GM12878 (cell line): ENCODE results near the gene NEU4. TPM values are rescaled to one million over a fixed set of nuclear protein-coding genes. Genes with fewer than 3 reads are reported as not detected.

Experiments used
- ATAC-seq: fragments of 200-7000 bp; cut with Tn5 transposase; 3 replicates; pipeline ENCODE4 v1.9.1; 2020; ENCODE audit warnings: mild to moderate bottlenecking, moderate library complexity
- BruUV-seq: library from RNA; stranded (reverse); fragments of 400-500 nt; replicated peaks from 2 replicates; lab custom pipeline; 2021; lab: Mats Ljungman, UMichigan
- CTCF ChIA-PET: fragments of 300-600 bp; sonication (Branson Sonifier 250); formaldehyde crosslinking; extraction: SDS; loops from one replicate; lab custom pipeline; 2021; ENCODE audit warnings: inconsistent platforms; lab: Yijun Ruan, JAX
- POLR2A ChIA-PET: fragments of 350-600 bp; formaldehyde crosslinking; extraction: SDS; loops from one replicate; lab custom pipeline; 2021; ENCODE audit warnings: inconsistent platforms; lab: Charles Lee
- RAD21 ChIA-PET: fragments of 300-600 bp; sonication (Branson Sonifier 250); formaldehyde crosslinking; loops from one replicate; lab custom pipeline; 2023; ENCODE audit warnings: antibody characterized with exemption; ENCODE audit not compliant: unreplicated experiment; lab: Charles Lee
- SMC1A ChIA-PET: fragments of 300-600 bp; sonication (Branson Sonifier 250); formaldehyde crosslinking; loops from one replicate; lab custom pipeline; 2023; ENCODE audit not compliant: unreplicated experiment, uncharacterized antibody; lab: Charles Lee
- DNase-seq: peaks from one replicate; pipeline ENCODE4 v3.0.0-alpha.2; 2011; ENCODE audit warnings: low read depth, low spot score
- FAIRE-seq: peaks from 3 replicates; lab custom pipeline; 2011; peaks lifted over from hg19 to GRCh38; lab: Jason Lieb, UNC
- H2AFZ ChIP-seq: 2 replicates; pipeline ENCODE4 v1.6.0; 2011; ENCODE audit warnings: low read depth, low read length, control low read depth; ENCODE audit not compliant: control insufficient read depth
- H3K27ac ChIP-seq: 2 replicates; pipeline ENCODE4 v1.5.1; 2011; ENCODE audit warnings: control low read depth; ENCODE audit not compliant: control insufficient read depth, insufficient read depth
- H3K27me3 ChIP-seq, 2 experiments: replicated peaks in 1 of 2; 2 replicates each; pipeline versions ENCODE4 v1.6.0 to v1.6.1; 2011; ENCODE audit warnings: low read length in 1 of 2; ENCODE audit not compliant: control insufficient read depth in 2 of 2, insufficient read depth in 2 of 2
- H3K36me3 ChIP-seq, 2 experiments: 2 replicates each; pipeline ENCODE4 v1.5.1; 2011; ENCODE audit warnings: low read length in 1 of 2; ENCODE audit not compliant: control insufficient read depth in 2 of 2, insufficient read depth in 2 of 2
- H3K4me1 ChIP-seq: 2 replicates; pipeline ENCODE4 v1.6.1; 2011; ENCODE audit warnings: mild to moderate bottlenecking, low read length, moderate library complexity, mixed read lengths; ENCODE audit not compliant: control insufficient read depth, insufficient read depth
- H3K4me2 ChIP-seq: 2 replicates; pipeline ENCODE4 v1.6.0; 2011; ENCODE audit warnings: control low read depth; ENCODE audit not compliant: control insufficient read depth, insufficient read depth
- H3K4me3 ChIP-seq: fragments of 200-600 bp; sonication (generic); 2 replicates; pipeline ENCODE4 v1.5.1; 2016
- H3K79me2 ChIP-seq: 2 replicates; pipeline ENCODE4 v1.6.0; 2011; ENCODE audit warnings: low read length; ENCODE audit not compliant: control insufficient read depth, insufficient read depth
- H3K9ac ChIP-seq: 2 replicates; pipeline ENCODE4 v1.8.0; 2011; ENCODE audit warnings: low read length, control low read depth, mixed read lengths; ENCODE audit not compliant: control insufficient read depth, insufficient read depth
- H3K9me3 ChIP-seq: replicated peaks from 3 replicates; pipeline ENCODE4 v1.5.1; 2011; ENCODE audit warnings: mild to moderate bottlenecking, low read length; ENCODE audit not compliant: control insufficient read depth, insufficient read depth
- H4K20me1 ChIP-seq: 2 replicates; pipeline ENCODE4 v1.6.0; 2011; ENCODE audit not compliant: control insufficient read depth, insufficient read depth
- FOXM1 ChIP-seq: IDR thresholded peaks from 2 replicates; pipeline ENCODE4 v1.6.1; 2012; ENCODE audit warnings: low read depth, mild to moderate bottlenecking, inconsistent platforms, low read length, moderate library complexity
- MLLT1 ChIP-seq: fragments of 450-650 bp; IDR thresholded peaks from 2 replicates; pipeline ENCODE4 v1.6.1; 2016; ENCODE audit warnings: mild to moderate bottlenecking
- ZNF274 ChIP-seq: IDR thresholded peaks from one replicate; pipeline ENCODE4 v1.8.0; 2011; ENCODE audit not compliant: insufficient read length, insufficient read depth
- WGBS: methylation state at CpG from one replicate; pipeline ENCODE4 v1.1.6; 2016; ENCODE audit warnings: low lambda C conversion rate; ENCODE audit not compliant: insufficient replicate concordance, insufficient coverage; ENCODE audit errors: missing lambda C conversion rate; 5-methylcytosine and 5-hydroxymethylcytosine counted together
- in situ Hi-C: fragments of 300-500 bp; cut with MboI; formaldehyde crosslinking; loops from 9 replicates; pipeline ENCODE4 v1.14.3; 2018; ENCODE audit warnings: mixed read lengths
- intact Hi-C: fragments of 100-400 bp; cut with micrococcal nuclease; formaldehyde crosslinking; loops from one replicate; pipeline ENCODE4 v1.14.2; 2022; ENCODE audit not compliant: unreplicated experiment
- polyA plus RNA-seq, 11 experiments: library from polyadenylated mRNA; depleted of rRNA in 4 of 11; unstranded in 6 of 11; stranded (reverse) in 5 of 11; fragments of >200 nt; fragmentation: Nextera tagmentation in 4 of 11; fragmentation: Illumina TruSeq in 1 of 11; extraction: Ambion mirVana in 4 of 11; extraction: Trizol in 1 of 11; gene quantifications; 1 replicate in 1 of 11; 2 replicates in 10 of 11; pipeline versions ENCODE4 v1.2.1 to v1.2.3, GENCODE V29; 2011 to 2016; ENCODE audit warnings: inconsistent platforms in 2 of 11, missing spikeins in 2 of 11, low read depth in 1 of 11
- total RNA-seq, 4 experiments: library from RNA; depleted of rRNA in 3 of 4; stranded (reverse); fragments of >200 nt in 3 of 4; fragmentation: Illumina TruSeq in 1 of 4; extraction: Trizol in 1 of 4; gene quantifications; 2 replicates each; pipeline versions ENCODE4 v1.2.1 to v1.2.3, GENCODE V29; 2013 to 2021

The NEU4 gene
- total and polyA plus RNA-seq, 10 of the 15 experiments (the other 5 are each of a cell fraction or from before 2014, with no cell fraction given): 0.01 to 0.28 (median 0.14) TPM; not detected in 5

- 0 out of 2 replicates have a peak, but pooled peaks have one; percentile 40 for TF ChIP-seq MLLT1
- TF ChIP-seq ZNF274: no peak
Observed at GRCh38 chr2:241813644-241814392, 4.8 kb downstream of the NEU4 start (continued).

- no peaks in the 10 kb centered on the region for H3K36me3 ChIP-seq
- no peak overlapping the region for H2AFZ ChIP-seq
- no peaks in the 10 kb centered on the region for H4K20me1 ChIP-seq
- RAD21 ChIA-PET: interaction anchor here (1.9 kb wide), 1 partner anchor 18 kb away, joined by 4 read pairs; no protein-coding TSS in a partner anchor
- no peaks in the 10 kb centered on the region for H3K27me3 ChIP-seq
- H3K27ac ChIP-seq: no peak overlapping the region
- intact Hi-C loops: no loop called here
- POLR2A ChIA-PET: no interaction called here
- no peaks in the 10 kb centered on the region; the same call in 2 of the 3 replicates for H3K9me3 ChIP-seq
- TF ChIP-seq FOXM1: no peak
- FAIRE-seq (no peak), ATAC-seq (no peak), DNase-seq (no peak)
- no peaks in the 10 kb centered on the region for H3K79me2 ChIP-seq
- in situ Hi-C loops: no loop called here
- no peak overlapping the region for H3K4me2 ChIP-seq
- peaks cover 7% of the 10 kb centered on the region for H3K4me1 ChIP-seq
- CTCF ChIA-PET: interaction anchor here (1.0 kb wide), 2 partner anchors 25 to 64 kb away, joined by 3 read pairs; no protein-coding TSS in a partner anchor
- no TSS peak for BruUV-seq
- no peak overlapping the region for H3K4me3 ChIP-seq
- SMC1A ChIA-PET: interaction anchor here (0.9 kb wide), 1 partner anchor 27 kb away, joined by 3 read pairs; no protein-coding TSS in a partner anchor
- 83% methylated on average over 15 of the region's 17 CpGs for WGBS
- H3K9ac ChIP-seq: no peak overlapping the region
Observed at GRCh38 chr2:241814393-241814642, 5.3 kb downstream of the NEU4 start.
